ENCODE measurements around the gene LVRN.
"Not testable (repeated sequence)": the region's sequence is repeated elsewhere in the genome, so short reads cannot be mapped to it uniquely, and the experiment has no call there.

Gene LVRN

GRCh38 chr5:115962239-115962564 lies at the start of gene LVRN:
Gene LVRN, plus strand, starts transcription at chr5:115962475. Its CDS starts 143 bp downstream, at chr5:115962618.
- H3K4me3 Mint-ChIP-seq: no peak within 1 kb of the TSS
- no peaks in the 10 kb centered on the region for H3K36me3 Mint-ChIP-seq (ENCODE audit: low read depth)
- H3K27ac Mint-ChIP-seq: no peak within 1 kb of the TSS
- peaks cover 10% of the 10 kb centered on the region for H3K9me3 Mint-ChIP-seq
- H3K27me3 Mint-ChIP-seq (ENCODE audit: low read depth, poor library complexity): peaks cover 55% of the 10 kb centered on the region
- H3K4me1 Mint-ChIP-seq: no peaks in the 10 kb centered on the region
- no peak for TF ChIP-seq CTCF (IDR thresholded peaks at IDR 0.05)
- no peak for DNase-seq

GRCh38 chr5:115913623-115914400 lies 48.5 kb upstream of the LVRN start:
- Mint-ChIP-seq H3K36me3 (ENCODE audit: low read depth) (peaks cover 12% of the 10 kb centered on the region), H3K4me1 (peaks cover 17% of the 10 kb centered on the region)
- H3K27me3 Mint-ChIP-seq (ENCODE audit: low read depth, poor library complexity); H3K9me3 Mint-ChIP-seq; H3K27ac Mint-ChIP-seq; DNase-seq; H3K4me3 Mint-ChIP-seq: not testable (repeated sequence)

- Mint-ChIP-seq H3K27me3 (ENCODE audit: low read depth, poor library complexity) (no peaks in the 10 kb centered on the region), H3K9me3 (no peaks in the 10 kb centered on the region), H3K27ac (no peak overlapping the region), H3K4me1 (peaks cover 26% of the 10 kb centered on the region), H3K4me3 (no peak overlapping the region), H3K36me3 (ENCODE audit: low read depth) (peaks cover 11% of the 10 kb centered on the region)
- DNase-seq: no peak
- TF ChIP-seq CTCF (IDR thresholded peaks at IDR 0.05): no peak
Observed at GRCh38 chr5:115920171-115920725, 42.0 kb upstream of the LVRN start.

GRCh38 chr5:115928578-115929407 lies 33.5 kb upstream of the LVRN start:
- H3K27me3 Mint-ChIP-seq (ENCODE audit: low read depth, poor library complexity): not testable (repeated sequence)

GRCh38 chr5:115930171-115930570 lies 32.1 kb upstream of the LVRN start:
- not testable (repeated sequence) for H3K9me3 Mint-ChIP-seq; H3K27me3 Mint-ChIP-seq (ENCODE audit: low read depth, poor library complexity); H3K4me3 Mint-ChIP-seq; H3K4me1 Mint-ChIP-seq; DNase-seq; H3K27ac Mint-ChIP-seq; H3K36me3 Mint-ChIP-seq (ENCODE audit: low read depth)

More at GRCh38 chr5:115928578-115929407, 33.5 kb upstream of the LVRN start:
- not testable (repeated sequence) for H3K27ac Mint-ChIP-seq; H3K9me3 Mint-ChIP-seq; H3K4me1 Mint-ChIP-seq; H3K36me3 Mint-ChIP-seq (ENCODE audit: low read depth); DNase-seq; H3K4me3 Mint-ChIP-seq

GRCh38 chr5:115930630-115931337 lies 31.5 kb upstream of the LVRN start:
- TF ChIP-seq CTCF (IDR thresholded peaks at IDR 0.05): no peak
- H3K9me3 Mint-ChIP-seq: no peaks in the 10 kb centered on the region
- H3K4me1 Mint-ChIP-seq: no peaks in the 10 kb centered on the region
- no peaks in the 10 kb centered on the region for H3K36me3 Mint-ChIP-seq (ENCODE audit: low read depth)
- H3K27me3 Mint-ChIP-seq (ENCODE audit: low read depth, poor library complexity): no peaks in the 10 kb centered on the region
- H3K27ac Mint-ChIP-seq: no peak overlapping the region
- no peak for DNase-seq
- no peak overlapping the region for H3K4me3 Mint-ChIP-seq

GRCh38 chr5:115932991-115933390 lies 29.3 kb upstream of the LVRN start:
- no peaks in the 10 kb centered on the region for H3K36me3 Mint-ChIP-seq (ENCODE audit: low read depth)
- TF ChIP-seq CTCF (IDR thresholded peaks at IDR 0.05): no peak
- no peak for DNase-seq
- no peaks in the 10 kb centered on the region for H3K9me3 Mint-ChIP-seq
- H3K4me3 Mint-ChIP-seq: no peak overlapping the region
- H3K4me1 Mint-ChIP-seq: no peaks in the 10 kb centered on the region
- no peak overlapping the region for H3K27ac Mint-ChIP-seq
- H3K27me3 Mint-ChIP-seq (ENCODE audit: low read depth, poor library complexity): no peaks in the 10 kb centered on the region

All from nephron progenitor cell (in vitro differentiated cells).